Measurements from ENCODE around the gene AIPL1. TPM values are rescaled to one million over a fixed set of nuclear protein-coding genes. Genes with fewer than 3 reads are reported as not detected.
"Not testable (repeated sequence)": the region's sequence is repeated elsewhere in the genome, so short reads cannot be mapped to it uniquely, and the experiment has no call there.

The AIPL1 gene, protein sequence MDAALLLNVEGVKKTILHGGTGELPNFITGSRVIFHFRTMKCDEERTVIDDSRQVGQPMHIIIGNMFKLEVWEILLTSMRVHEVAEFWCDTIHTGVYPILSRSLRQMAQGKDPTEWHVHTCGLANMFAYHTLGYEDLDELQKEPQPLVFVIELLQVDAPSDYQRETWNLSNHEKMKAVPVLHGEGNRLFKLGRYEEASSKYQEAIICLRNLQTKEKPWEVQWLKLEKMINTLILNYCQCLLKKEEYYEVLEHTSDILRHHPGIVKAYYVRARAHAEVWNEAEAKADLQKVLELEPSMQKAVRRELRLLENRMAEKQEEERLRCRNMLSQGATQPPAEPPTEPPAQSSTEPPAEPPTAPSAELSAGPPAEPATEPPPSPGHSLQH
- total RNA-seq (2014; rRNA removed; shearing (Covaris generic)), result 0.11 and 0.28 TPM in 2 replicates

DNA sequence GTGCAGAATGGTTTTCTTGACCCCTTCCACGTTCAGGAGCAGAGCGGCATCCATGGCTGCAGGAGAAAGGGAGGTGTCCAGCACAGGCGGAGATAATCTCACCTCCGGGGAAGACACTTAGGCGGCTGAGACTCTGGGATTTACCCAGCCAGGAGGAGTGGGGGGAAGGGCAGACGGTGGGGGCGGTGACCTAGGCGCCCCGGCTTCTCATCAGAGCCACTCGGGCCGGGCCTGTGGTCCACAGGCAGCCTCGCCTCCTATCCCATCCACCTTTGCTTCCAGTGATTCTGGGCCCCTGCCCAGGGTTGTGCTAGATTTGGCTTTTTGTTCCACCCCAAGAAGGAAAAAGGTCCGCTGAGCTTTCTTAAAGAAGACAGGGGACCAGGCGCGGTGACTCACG lies at the start of gene AIPL1:
Gene AIPL1, minus strand, starts transcription at position 71 of the 400 bp plus-strand sequence. Its CDS starts 17 bp downstream, at position 54.
- DNase-seq, result peak; percentile 69
- no peaks in the 10 kb centered on the region for H3K27me3 ChIP-seq (ENCODE audit: control insufficient read depth, insufficient read depth, low read length)
- no peak within 1 kb of the TSS for H3K4me3 ChIP-seq (ENCODE audit: insufficient read depth, low read depth, low read length)
- H3K36me3 ChIP-seq (replicated peaks; ENCODE audit: control insufficient read depth, insufficient read depth, low read length), result no peaks in the 10 kb centered on the region

DNA sequence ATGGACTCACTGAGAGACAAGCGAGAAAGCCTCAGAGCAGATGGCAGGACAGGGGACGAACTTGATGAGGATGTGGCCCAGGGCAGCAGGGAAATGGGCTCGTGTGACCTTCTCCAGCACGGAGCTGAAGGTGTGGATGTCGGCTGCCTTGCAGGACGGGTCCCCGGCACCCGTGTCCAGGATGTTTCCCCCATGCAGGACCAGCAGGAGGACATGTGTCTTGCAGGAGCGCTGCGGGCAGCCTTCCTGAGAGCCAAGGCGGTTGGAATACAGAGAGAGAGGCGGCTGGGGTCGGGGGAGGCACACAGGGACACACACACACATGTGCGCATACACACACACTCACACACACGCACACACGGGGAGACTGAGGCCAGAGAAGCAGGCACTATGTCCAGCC lies 48.6 kb upstream of the AIPL1 start:
- Histone ChIP-seq H3K4me3 (ENCODE audit: insufficient read depth, low read depth, low read length) (no peak overlapping the region), H3K27me3 (ENCODE audit: control insufficient read depth, insufficient read depth, low read length) (no peaks in the 10 kb centered on the region), H3K36me3 (replicated peaks; ENCODE audit: control insufficient read depth, insufficient read depth, low read length) (no peaks in the 10 kb centered on the region)
- DNase-seq, result no peak

DNA sequence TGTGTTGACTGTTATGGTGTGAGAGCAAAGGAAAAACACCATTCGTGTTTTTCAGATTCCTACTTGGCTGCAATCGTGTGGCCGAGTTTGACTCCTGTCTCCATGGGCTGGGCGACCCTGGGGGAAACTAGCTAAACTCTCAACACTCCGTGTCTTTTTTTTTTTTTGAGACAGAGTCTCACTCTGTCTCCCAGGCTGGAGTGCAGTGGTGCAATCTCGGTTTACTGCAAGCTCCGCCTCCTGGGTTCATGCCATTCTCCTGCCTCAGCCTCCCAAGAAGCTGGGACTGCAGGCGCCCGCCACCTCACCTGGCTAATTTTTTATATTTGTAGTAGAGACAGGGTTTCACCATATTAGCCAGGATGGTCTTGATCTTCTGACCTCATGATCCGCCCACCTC lies 47.9 kb upstream of the AIPL1 start:
- not testable (repeated sequence) for H3K36me3 ChIP-seq (replicated peaks; ENCODE audit: control insufficient read depth, insufficient read depth, low read length); H3K4me3 ChIP-seq (ENCODE audit: insufficient read depth, low read depth, low read length); H3K27me3 ChIP-seq (ENCODE audit: control insufficient read depth, insufficient read depth, low read length); DNase-seq

DNA sequence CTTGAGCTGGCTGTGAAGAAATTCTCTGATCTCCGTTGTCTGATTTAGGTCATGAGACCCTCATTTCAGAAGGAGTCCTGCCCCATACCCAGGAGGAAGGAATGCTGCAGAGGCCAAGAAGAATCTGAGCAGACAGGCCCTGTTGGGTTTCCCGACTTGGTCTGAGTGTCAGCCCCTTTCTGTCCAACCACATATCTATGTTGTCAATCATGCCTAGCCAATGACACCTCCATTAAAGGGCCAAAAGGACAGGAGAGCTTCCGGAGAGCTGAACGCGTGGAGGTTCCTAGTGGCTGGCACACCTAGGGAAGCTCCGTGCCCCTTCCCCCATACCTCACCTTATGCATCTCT lies 47.2 kb upstream of the AIPL1 start:
- no peak for DNase-seq
- Histone ChIP-seq H3K36me3 (replicated peaks; ENCODE audit: control insufficient read depth, insufficient read depth, low read length) (no peaks in the 10 kb centered on the region), H3K27me3 (ENCODE audit: control insufficient read depth, insufficient read depth, low read length) (no peaks in the 10 kb centered on the region), H3K4me3 (ENCODE audit: insufficient read depth, low read depth, low read length) (no peak overlapping the region)

DNA sequence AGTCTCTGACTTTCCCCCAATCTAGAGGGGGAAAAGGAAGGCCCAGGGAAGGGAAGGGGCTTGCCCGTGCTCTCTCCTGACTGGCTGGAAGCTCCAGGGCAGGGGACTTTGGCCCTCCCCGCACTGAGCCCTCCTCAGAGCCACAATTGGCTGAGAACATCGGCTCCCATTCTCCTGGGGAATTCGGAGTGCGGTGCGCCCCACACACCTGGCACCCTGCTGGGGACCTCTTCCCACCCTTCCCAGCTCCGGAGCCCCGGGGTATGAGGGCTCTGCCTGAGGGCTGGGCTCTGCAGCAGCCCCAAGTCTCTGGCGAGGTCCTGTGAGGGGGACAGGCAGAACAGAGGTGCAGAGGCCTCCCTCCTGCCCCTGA lies 45.4 kb upstream of the AIPL1 start:
- DNase-seq, result peak; percentile 80
- Histone ChIP-seq H3K27me3 (ENCODE audit: control insufficient read depth, insufficient read depth, low read length) (no peaks in the 10 kb centered on the region), H3K36me3 (replicated peaks; ENCODE audit: control insufficient read depth, insufficient read depth, low read length) (no peaks in the 10 kb centered on the region), H3K4me3 (ENCODE audit: insufficient read depth, low read depth, low read length) (no peak overlapping the region)

DNA sequence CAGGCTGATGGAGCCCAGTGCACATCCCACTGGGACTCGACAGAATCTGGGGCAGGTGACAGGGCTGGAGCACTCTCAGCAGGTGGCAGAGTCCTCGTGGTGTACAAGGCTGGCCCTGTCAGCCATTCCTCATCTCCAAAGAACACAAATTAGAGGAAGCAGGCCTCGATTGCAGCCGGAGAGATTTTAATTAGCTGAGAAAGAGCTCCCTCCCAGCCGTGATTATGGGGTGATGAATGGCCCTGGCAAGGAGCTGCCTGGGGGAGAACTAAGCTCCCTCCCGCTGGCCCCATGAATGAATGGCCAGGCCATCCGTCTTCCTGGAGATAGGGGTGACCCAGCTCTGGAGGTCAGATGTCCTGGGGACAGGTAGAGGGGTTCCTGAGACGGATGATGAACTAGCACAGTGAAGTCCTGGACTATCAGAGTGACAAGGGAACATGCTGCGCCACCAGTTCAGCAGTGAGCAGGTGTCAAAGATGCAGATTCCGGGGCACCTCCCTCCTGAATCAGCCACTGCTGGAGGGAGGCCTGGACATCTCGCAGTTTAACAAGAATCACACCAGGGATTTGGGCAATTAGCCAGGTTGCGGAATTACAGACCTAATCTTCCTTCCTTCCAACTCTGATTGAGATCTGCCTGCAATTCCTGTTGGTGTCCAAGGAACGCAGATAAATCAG lies 44.8 kb upstream of the AIPL1 start:
- H3K4me3 ChIP-seq (ENCODE audit: insufficient read depth, low read depth, low read length), result no peak overlapping the region
- no peaks in the 10 kb centered on the region for H3K27me3 ChIP-seq (ENCODE audit: control insufficient read depth, insufficient read depth, low read length)
- H3K36me3 ChIP-seq (replicated peaks; ENCODE audit: control insufficient read depth, insufficient read depth, low read length), result no peaks in the 10 kb centered on the region
- DNase-seq, result no peak

DNA sequence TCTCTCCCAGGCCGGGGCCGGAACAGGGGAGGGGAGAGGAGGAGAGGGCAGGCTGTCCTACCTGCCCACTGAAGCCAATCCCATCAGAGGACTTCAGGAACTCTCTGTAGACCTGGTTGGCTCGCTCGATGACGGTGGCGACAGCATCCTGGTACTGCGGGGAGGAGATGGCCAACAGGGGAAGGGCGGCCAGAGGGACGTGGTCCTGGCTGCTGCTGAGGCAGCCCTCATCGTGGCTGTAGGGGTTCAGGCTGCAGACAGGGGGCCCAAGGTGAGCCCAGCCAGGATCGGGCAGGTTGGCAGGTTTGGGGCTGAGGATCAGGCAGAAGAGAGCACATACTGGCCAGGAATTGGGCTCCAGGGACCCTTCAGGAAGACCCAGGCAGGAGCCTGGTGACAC lies 43.6 kb upstream of the AIPL1 start:
- H3K4me3 ChIP-seq (ENCODE audit: insufficient read depth, low read depth, low read length), result no peak overlapping the region
- H3K36me3 ChIP-seq (replicated peaks; ENCODE audit: control insufficient read depth, insufficient read depth, low read length), result no peaks in the 10 kb centered on the region
- no peak for DNase-seq
- no peaks in the 10 kb centered on the region for H3K27me3 ChIP-seq (ENCODE audit: control insufficient read depth, insufficient read depth, low read length)

DNA sequence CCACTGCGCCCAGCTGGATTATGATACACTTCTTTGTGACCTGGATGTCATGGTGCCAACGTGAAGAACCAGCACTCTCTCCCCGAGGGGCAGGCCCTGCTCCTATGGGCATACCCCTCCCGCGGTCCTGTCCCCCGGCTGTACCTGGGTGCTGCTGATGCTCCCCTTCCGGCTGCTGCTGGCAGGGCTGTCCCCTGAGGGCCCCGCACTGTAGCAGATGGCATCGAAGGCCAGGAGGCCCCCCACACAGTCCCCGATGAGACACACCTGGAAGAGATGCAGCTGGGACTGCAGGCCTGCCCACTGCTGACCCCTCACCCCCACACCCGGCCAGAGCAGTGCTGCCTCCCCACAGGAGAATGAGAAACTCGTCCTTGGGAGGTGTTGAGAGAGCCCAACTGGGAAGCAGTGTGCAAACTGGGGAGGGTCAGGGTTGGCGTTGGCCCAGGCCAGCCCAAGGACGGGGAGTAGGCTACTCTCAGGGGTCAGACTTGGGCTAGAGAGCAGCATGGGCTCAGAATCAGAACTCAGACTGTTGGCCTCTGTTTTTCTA lies 43.0 kb upstream of the AIPL1 start:
- H3K4me3 ChIP-seq (ENCODE audit: insufficient read depth, low read depth, low read length), result no peak overlapping the region
- no peaks in the 10 kb centered on the region for H3K27me3 ChIP-seq (ENCODE audit: control insufficient read depth, insufficient read depth, low read length)
- H3K36me3 ChIP-seq (replicated peaks; ENCODE audit: control insufficient read depth, insufficient read depth, low read length), result no peaks in the 10 kb centered on the region
- no peak for DNase-seq

DNA sequence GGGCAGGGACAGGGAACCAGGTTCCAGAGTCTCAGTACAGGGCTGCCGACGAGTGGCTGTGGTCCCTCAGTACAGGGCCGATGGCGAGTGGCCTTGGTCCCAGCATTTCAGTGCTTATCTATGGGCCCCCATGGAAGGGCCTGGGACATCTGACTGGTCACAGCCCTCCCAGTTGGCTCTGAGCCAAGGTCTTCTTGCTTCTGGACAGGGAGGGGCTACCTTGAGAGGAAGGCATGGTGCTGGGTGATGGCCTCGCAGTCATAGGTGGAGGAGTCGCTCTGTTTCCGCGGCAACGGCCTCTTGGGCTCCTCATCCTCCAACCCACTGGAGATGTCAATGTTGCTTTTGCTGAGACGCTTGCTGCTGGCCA lies 41.9 kb upstream of the AIPL1 start:
- no peaks in the 10 kb centered on the region for H3K36me3 ChIP-seq (replicated peaks; ENCODE audit: control insufficient read depth, insufficient read depth, low read length)

DNA sequence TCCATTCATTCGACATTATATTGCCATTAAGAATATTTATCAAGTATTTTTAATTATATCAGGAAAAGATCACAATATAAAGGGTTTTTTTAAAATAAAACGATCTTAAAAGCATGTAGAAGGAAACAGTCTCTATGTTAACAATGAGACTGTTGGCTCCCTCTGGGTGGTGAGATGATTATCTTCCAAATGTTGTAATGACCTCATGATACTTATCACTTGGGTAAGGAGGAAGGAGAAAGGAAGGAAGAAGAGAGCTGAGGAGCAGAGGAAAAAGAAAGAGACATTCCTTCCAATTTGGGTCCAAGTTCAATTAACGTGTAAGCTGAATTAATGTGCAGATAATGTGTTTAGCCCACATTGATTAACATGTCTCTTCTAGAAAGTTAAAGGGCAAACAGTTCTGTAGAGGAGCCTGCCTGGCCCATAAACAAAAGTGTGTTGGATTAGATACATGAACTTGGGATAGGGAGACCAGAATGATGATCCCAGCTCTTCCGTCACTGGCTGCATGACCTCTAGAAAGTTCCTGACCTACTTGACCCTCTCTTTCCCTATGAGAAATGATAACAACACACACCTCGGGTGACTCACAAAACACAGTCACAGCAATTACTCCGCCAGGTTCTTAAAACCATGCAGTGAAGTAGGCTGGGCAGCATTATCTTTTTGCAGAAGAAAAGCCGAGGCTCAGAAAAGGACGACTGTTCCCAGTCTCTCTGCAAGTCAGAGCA lies 41.3 kb upstream of the AIPL1 start:
- no peaks in the 10 kb centered on the region for H3K27me3 ChIP-seq (ENCODE audit: control insufficient read depth, insufficient read depth, low read length)
- H3K4me3 ChIP-seq (ENCODE audit: insufficient read depth, low read depth, low read length), result no peak overlapping the region
- no peak for DNase-seq
- no peaks in the 10 kb centered on the region for H3K36me3 ChIP-seq (replicated peaks; ENCODE audit: control insufficient read depth, insufficient read depth, low read length)

More for the DNA sequence above, 41.9 kb upstream of the AIPL1 start:
- H3K4me3 ChIP-seq (ENCODE audit: insufficient read depth, low read depth, low read length), result no peak overlapping the region
- no peaks in the 10 kb centered on the region for H3K27me3 ChIP-seq (ENCODE audit: control insufficient read depth, insufficient read depth, low read length)
- DNase-seq, result no peak

DNA sequence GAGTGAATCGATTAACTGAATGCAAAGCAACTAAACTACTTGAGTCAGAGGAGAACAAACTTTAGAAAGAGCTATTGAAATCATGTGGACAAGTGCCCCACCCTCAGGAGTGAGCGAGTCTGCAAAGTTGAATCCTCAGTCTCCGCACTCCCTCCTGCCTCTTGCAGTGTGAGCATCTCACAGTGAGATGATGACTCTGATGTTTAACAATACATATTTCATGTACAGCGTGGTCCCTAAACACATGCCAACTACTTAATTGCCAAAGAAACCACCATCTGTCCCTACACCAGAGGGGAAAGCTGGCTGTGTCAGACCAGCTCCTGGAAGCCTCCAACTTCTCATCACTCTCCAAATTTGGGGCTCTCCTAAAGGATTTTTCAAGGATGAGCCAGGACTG lies 40.5 kb upstream of the AIPL1 start:
- no peaks in the 10 kb centered on the region for H3K36me3 ChIP-seq (replicated peaks; ENCODE audit: control insufficient read depth, insufficient read depth, low read length)
- no peak for DNase-seq
- H3K4me3 ChIP-seq (ENCODE audit: insufficient read depth, low read depth, low read length), result no peak overlapping the region
- no peaks in the 10 kb centered on the region for H3K27me3 ChIP-seq (ENCODE audit: control insufficient read depth, insufficient read depth, low read length)

DNA sequence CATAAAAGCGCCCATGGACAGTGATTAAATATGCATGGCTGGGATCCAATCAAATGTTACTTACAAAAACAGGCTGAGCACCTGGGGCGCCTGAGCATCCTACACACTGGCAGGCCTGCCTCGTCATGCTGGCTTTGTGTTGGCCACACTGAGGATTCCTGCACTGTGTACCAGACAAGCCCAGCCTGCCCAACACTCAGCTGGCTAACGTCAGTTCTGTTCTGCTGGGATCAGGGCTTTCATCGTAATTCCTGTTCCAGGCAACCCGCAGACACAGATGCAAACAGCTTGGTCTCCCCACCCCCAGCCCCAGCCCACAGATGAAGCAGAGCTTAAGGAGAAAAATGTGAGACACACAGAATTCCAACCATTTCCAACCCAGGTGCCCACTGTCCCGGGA lies 40.0 kb upstream of the AIPL1 start:
- H3K27me3 ChIP-seq (ENCODE audit: control insufficient read depth, insufficient read depth, low read length), result no peaks in the 10 kb centered on the region
- H3K36me3 ChIP-seq (replicated peaks; ENCODE audit: control insufficient read depth, insufficient read depth, low read length), result no peaks in the 10 kb centered on the region
- no peak for DNase-seq
- no peak overlapping the region for H3K4me3 ChIP-seq (ENCODE audit: insufficient read depth, low read depth, low read length)

DNA sequence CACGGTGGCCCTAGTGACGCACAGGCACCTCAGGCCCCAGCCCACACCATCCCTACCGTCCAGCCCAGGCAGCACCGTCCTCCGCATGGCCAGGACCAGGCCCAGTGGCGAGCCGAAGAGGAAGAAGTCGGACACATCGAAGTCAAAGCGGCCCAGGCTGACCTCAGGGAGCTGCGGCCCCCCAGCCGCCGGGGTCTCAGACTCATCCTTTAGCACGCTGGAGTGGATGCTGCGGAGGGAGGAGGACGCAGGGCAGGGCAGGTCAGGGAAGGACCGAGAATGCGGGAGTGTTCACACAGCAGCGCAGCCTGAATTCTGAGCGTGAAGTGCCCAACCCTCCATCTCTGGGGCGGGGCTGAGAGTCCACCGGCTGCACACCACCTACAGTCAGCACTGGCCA lies 39.5 kb upstream of the AIPL1 start:
- no peaks in the 10 kb centered on the region for H3K36me3 ChIP-seq (replicated peaks; ENCODE audit: control insufficient read depth, insufficient read depth, low read length)
- no peak overlapping the region for H3K4me3 ChIP-seq (ENCODE audit: insufficient read depth, low read depth, low read length)
- DNase-seq, result no peak
- H3K27me3 ChIP-seq (ENCODE audit: control insufficient read depth, insufficient read depth, low read length), result no peaks in the 10 kb centered on the region

DNA sequence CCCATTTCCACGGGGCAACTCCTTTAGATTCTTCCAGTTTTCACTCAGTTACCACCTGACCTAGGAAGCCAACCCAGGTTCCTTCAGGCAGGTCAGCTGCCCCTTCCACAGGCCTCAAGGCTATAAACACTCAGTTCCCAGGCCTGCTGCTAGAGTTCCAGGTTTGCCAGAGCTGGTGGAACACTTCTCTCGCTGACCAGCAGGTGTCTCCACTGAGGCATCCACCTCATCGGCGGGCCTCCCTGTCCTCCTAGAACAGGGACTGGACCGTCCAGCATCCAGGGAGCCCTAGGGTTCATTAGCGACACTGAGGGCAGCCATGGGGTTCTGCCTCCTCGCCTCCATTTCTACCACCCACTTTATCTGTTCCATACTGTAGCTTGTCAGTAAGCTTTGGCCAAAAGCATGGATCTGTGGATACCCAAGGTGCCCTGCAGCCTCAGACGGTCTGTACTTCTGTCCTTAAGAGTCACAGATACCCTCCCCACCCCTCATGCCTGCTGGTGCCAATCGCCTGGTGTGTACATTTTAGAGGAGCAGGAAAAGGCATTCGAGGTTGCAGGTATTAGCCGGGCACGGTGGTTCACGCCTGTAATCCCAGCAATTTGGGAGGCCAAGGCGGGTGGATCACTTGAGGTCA lies 38.3 kb upstream of the AIPL1 start:
- H3K4me3 ChIP-seq (ENCODE audit: insufficient read depth, low read depth, low read length), result no peak overlapping the region
- no peaks in the 10 kb centered on the region for H3K27me3 ChIP-seq (ENCODE audit: control insufficient read depth, insufficient read depth, low read length)
- no peaks in the 10 kb centered on the region for H3K36me3 ChIP-seq (replicated peaks; ENCODE audit: control insufficient read depth, insufficient read depth, low read length)
- peak; percentile 96 for DNase-seq
